ENCODE results near the gene L1TD1. TPM values are rescaled to one million over a fixed set of nuclear protein-coding genes. Genes with fewer than 3 reads are reported as not detected.

Gene L1TD1
- polyA plus RNA-seq, 2 of the 4 experiments (the other 2 are of a cell fraction), result not detected

DNA sequence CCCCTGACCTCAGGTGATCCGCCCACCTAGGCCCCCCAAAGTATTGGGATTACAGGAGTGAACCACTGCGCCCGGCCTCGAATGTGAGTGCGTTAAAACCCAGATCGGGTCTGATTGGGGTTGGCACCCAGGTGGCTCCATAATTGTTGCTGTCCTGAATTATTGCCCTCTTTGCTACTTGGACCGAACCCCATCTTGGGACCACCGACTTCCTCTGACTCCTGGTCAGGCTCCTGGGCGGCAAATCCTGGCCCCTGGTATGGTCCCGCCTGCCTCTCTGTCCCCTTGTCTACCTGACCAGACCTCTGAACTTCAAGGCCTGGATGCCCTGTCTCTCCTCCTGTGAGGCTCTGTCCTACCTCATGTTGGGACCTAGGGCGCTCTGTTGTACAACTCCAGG, 32.8 kb downstream of the L1TD1 start:
- ChIA-PET CTCF (interaction anchor here (0.7 to 2.1 kb wide), 3 partner anchors 52 to 164 kb away, joined by 3 to 6 read pairs (median 3); no protein-coding TSS in a partner anchor), POLR2A (no interaction called here)
- TF ChIP-seq CHD2 (IDR thresholded peaks at IDR 0.05; ENCODE audit: low read length, partially characterized antibody) (no peak), HDAC2 (IDR thresholded peaks at IDR 0.05) (no peak), NPAS2 (CRISPR knock-in tag; IDR thresholded peaks at IDR 0.05; ENCODE audit: borderline replicate concordance) (no peak), CBX8 (IDR thresholded peaks at IDR 0.05) (no peak), PHF8 (IDR thresholded peaks at IDR 0.05; ENCODE audit: borderline replicate concordance, low read depth) (no peak), RARB (CRISPR knock-in tag; IDR thresholded peaks at IDR 0.05) (no peak), EHMT2 (IDR thresholded peaks at IDR 0.05; ENCODE audit: low read depth) (no peak), NFE2L2 (conservative IDR thresholded peaks at IDR 0.05; ENCODE audit: low read length) (no peak)
- TF ChIP-seq, protein P1, sequence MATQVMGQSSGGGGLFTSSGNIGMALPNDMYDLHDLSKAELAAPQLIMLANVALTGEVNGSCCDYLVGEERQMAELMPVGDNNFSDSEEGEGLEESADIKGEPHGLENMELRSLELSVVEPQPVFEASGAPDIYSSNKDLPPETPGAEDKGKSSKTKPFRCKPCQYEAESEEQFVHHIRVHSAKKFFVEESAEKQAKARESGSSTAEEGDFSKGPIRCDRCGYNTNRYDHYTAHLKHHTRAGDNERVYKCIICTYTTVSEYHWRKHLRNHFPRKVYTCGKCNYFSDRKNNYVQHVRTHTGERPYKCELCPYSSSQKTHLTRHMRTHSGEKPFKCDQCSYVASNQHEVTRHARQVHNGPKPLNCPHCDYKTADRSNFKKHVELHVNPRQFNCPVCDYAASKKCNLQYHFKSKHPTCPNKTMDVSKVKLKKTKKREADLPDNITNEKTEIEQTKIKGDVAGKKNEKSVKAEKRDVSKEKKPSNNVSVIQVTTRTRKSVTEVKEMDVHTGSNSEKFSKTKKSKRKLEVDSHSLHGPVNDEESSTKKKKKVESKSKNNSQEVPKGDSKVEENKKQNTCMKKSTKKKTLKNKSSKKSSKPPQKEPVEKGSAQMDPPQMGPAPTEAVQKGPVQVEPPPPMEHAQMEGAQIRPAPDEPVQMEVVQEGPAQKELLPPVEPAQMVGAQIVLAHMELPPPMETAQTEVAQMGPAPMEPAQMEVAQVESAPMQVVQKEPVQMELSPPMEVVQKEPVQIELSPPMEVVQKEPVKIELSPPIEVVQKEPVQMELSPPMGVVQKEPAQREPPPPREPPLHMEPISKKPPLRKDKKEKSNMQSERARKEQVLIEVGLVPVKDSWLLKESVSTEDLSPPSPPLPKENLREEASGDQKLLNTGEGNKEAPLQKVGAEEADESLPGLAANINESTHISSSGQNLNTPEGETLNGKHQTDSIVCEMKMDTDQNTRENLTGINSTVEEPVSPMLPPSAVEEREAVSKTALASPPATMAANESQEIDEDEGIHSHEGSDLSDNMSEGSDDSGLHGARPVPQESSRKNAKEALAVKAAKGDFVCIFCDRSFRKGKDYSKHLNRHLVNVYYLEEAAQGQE (IDR thresholded peaks at IDR 0.05), result no peak
- TF ChIP-seq, protein P2, sequence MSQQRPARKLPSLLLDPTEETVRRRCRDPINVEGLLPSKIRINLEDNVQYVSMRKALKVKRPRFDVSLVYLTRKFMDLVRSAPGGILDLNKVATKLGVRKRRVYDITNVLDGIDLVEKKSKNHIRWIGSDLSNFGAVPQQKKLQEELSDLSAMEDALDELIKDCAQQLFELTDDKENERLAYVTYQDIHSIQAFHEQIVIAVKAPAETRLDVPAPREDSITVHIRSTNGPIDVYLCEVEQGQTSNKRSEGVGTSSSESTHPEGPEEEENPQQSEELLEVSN (IDR thresholded peaks at IDR 0.05; ENCODE audit: borderline replicate concordance, low read depth), result no peak
- TF ChIP-seq, protein P3, sequence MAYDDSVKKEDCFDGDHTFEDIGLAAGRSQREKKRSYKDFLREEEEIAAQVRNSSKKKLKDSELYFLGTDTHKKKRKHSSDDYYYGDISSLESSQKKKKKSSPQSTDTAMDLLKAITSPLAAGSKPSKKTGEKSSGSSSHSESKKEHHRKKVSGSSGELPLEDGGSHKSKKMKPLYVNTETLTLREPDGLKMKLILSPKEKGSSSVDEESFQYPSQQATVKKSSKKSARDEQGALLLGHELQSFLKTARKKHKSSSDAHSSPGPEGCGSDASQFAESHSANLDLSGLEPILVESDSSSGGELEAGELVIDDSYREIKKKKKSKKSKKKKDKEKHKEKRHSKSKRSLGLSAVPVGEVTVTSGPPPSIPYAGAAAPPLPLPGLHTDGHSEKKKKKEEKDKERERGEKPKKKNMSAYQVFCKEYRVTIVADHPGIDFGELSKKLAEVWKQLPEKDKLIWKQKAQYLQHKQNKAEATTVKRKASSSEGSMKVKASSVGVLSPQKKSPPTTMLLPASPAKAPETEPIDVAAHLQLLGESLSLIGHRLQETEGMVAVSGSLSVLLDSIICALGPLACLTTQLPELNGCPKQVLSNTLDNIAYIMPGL (CRISPR knock-in tag; IDR thresholded peaks at IDR 0.05; ENCODE audit: borderline replicate concordance), result no peak
- H3K4me3 ChIP-seq, result no peak overlapping the region
- DNase-seq (ENCODE audit: low read depth in 1 of 2, low spot score in 1 of 2), result no peak
- H3K4me2 ChIP-seq, result no peak overlapping the region
- peaks cover 25% of the 10 kb centered on the region for H3K4me1 ChIP-seq
- no peak for ATAC-seq
- no peak for FAIRE-seq
- WGBS (ENCODE audit: missing lambda C conversion rate), result 55% methylated on average over 4 of the region's 11 CpGs
- H3K9me3 ChIP-seq, result no peaks in the 10 kb centered on the region
- H3K27ac ChIP-seq, result no peak overlapping the region

DNA sequence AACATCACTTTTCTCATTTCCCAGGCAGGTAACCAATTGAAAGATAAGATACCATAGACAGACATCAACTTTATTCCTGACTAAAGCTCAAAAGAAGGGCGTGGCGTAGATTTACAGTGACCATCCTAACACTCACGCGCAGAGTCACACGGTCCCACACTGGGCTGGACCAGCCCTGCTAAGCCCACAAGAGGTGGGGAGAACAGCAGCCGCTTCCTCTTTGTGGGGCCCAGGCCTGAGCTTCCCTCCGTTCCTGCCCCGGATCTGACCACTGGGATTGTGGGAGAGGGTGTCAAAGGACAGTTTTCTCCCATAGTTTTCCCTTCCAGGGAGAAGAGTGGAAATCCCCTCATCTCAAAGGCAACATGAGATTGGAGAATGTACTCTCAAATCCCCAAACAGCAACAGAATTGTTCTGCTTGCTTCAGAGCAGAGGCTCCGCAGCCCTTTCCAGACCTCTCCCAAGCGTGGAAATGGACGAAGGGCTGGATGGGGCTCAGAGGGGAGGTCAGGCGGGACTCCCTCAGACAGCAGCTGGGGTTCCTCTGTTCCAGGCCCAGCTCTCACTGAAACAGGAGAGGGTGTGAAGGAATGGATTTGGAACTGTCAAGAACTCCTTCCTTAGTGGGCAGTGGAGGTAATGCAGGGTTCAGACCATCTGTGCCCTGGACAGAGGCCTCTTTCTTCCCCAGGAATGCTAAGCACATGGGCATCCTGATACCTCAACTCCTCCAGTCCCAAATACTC, 33.7 kb downstream of the L1TD1 start:
- H3K4me2 ChIP-seq, result no peak overlapping the region
- TF ChIP-seq, protein P4, sequence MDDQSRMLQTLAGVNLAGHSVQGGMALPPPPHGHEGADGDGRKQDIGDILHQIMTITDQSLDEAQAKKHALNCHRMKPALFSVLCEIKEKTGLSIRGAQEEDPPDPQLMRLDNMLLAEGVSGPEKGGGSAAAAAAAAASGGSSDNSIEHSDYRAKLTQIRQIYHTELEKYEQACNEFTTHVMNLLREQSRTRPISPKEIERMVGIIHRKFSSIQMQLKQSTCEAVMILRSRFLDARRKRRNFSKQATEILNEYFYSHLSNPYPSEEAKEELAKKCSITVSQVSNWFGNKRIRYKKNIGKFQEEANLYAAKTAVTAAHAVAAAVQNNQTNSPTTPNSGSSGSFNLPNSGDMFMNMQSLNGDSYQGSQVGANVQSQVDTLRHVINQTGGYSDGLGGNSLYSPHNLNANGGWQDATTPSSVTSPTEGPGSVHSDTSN (IDR thresholded peaks at IDR 0.05), result no peak
- TF ChIP-seq MAFK (IDR thresholded peaks at IDR 0.05; ENCODE audit: partially characterized antibody) (no peak), CHD2 (IDR thresholded peaks at IDR 0.05; ENCODE audit: low read length, partially characterized antibody) (no peak), PHF8 (IDR thresholded peaks at IDR 0.05; ENCODE audit: borderline replicate concordance, low read depth) (no peak), NPAS2 (CRISPR knock-in tag; IDR thresholded peaks at IDR 0.05; ENCODE audit: borderline replicate concordance) (no peak), HEYL (CRISPR knock-in tag; IDR thresholded peaks at IDR 0.05) (no peak), POLR2AphosphoS2 (conservative IDR thresholded peaks at IDR 0.05; ENCODE audit: low read length) (no peak), HOXA7 (CRISPR knock-in tag; IDR thresholded peaks at IDR 0.05) (no peak), ZC3H11A (IDR thresholded peaks at IDR 0.05) (no peak), RCOR1 (IDR thresholded peaks at IDR 0.05; ENCODE audit: low read depth, low read length) (no peak), KDM1A (IDR thresholded peaks at IDR 0.05; ENCODE audit: low read depth) (no peak), RAD21 (conservative IDR thresholded peaks at IDR 0.05 in 1 of 2, IDR thresholded peaks at IDR 0.05 in 1 of 2) (no peak), SREBF2 (IDR thresholded peaks at IDR 0.05) (no peak), NR3C1 (IDR thresholded peaks at IDR 0.05) (no peak), RARB (CRISPR knock-in tag; IDR thresholded peaks at IDR 0.05) (no peak), KDM5A (IDR thresholded peaks at IDR 0.05) (no peak)
- TF ChIP-seq, protein P5, sequence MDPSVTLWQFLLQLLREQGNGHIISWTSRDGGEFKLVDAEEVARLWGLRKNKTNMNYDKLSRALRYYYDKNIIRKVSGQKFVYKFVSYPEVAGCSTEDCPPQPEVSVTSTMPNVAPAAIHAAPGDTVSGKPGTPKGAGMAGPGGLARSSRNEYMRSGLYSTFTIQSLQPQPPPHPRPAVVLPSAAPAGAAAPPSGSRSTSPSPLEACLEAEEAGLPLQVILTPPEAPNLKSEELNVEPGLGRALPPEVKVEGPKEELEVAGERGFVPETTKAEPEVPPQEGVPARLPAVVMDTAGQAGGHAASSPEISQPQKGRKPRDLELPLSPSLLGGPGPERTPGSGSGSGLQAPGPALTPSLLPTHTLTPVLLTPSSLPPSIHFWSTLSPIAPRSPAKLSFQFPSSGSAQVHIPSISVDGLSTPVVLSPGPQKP (IDR thresholded peaks at IDR 0.05; ENCODE audit: low read depth, low read length), result no peak
- TF ChIP-seq, protein P3 (CRISPR knock-in tag; IDR thresholded peaks at IDR 0.05; ENCODE audit: borderline replicate concordance), result no peak
- no peak overlapping the region for H3K4me3 ChIP-seq
- POLR2A ChIA-PET, result no interaction called here
- WGBS (ENCODE audit: missing lambda C conversion rate), result 87% methylated on average over 8 of the region's 12 CpGs
- no peak for DNase-seq (ENCODE audit: low read depth in 1 of 2, low spot score in 1 of 2)
- no peak for FAIRE-seq
- H3K9me3 ChIP-seq, result no peaks in the 10 kb centered on the region
- CTCF ChIA-PET, result interaction anchor here (0.7 to 2.1 kb wide), 3 partner anchors 53 to 163 kb away, joined by 3 to 6 read pairs (median 3); no protein-coding TSS in a partner anchor
- ATAC-seq, result peak; percentile 48 to 60; a peak in 3 of 6 replicates
- H3K4me1 ChIP-seq, result peaks cover 25% of the 10 kb centered on the region
- peak overlapping the region in 1 of 2 experiments; percentile 53; a peak in 2 of 6 replicates for H3K27ac ChIP-seq

Measured in A549 (cell line).